Embryonic facial prominence (tissue), 1 donor: ENCODE results near the gene MARK1.
"Not testable (repeated sequence)": the region's sequence is repeated elsewhere in the genome, so short reads cannot be mapped to it uniquely, and the experiment has no call there.

Source experiments
- DNase-seq: peaks from one replicate; pipeline ENCODE4 v3.0.0-alpha.2; 2016; ENCODE audit errors: extremely low spot score

Gene MARK1

GRCh38 chr1:220528679-220529501, 954 bp downstream of the MARK1 start:
- DNase-seq: no peak

- no peak for DNase-seq
Measured at GRCh38 chr1:220529521-220530020, 1.6 kb downstream of the MARK1 start.

DNA sequence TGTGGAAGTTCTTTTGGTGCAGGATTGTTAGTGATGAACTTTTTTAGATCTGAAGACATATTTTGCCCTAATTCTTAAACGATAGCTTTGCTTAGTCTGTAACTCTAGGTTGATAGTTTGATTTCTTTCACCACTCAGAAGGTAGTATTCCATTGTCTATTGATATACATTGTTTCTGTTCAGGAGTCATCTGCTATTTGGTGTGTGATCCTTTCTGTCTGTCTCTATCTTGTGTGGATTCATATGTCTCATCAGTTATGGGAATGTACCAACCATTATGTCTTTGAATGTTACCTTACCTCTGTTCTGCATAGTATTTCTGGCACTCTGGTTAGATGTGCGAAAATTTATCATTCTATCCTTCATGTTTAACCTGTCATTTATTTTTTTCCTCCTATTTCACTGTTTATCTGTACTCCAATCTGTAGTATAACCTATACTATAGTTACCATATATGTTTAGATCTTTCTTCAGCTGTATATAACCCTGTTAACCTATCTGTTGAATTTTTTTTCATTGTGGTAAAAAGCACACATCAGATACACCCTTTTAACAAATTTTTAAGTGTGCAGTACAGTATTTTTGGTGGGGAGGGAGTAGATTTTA, 5.7 kb downstream of the MARK1 start:
- no peak for DNase-seq

DNA sequence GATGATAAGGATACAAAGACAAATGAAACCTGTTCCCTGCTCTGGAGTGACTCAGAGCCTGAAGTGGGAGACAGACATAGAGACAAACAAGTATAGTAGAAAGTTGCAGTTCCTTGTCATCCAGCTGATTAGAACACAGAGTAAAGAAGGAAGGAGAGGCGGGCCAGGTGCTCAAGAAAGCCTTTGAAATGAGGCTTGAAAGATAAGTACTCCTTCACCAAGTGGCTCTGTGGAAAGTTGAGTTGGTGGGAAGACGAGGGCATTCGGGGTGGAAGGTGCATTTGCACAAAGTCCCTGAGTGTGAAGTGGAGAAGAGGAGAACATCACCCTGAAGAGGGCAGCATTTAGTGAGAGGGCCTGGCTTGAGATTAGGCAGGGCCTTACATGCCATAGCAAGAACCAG, 17.0 kb downstream of the MARK1 start:
- no peak for DNase-seq

- DNase-seq: no peak
Measured at GRCh38 chr1:220550811-220551399, 23.0 kb downstream of the MARK1 start.

- DNase-seq: no peak
Measured at GRCh38 chr1:220551718-220552117, 23.8 kb downstream of the MARK1 start.

DNA sequence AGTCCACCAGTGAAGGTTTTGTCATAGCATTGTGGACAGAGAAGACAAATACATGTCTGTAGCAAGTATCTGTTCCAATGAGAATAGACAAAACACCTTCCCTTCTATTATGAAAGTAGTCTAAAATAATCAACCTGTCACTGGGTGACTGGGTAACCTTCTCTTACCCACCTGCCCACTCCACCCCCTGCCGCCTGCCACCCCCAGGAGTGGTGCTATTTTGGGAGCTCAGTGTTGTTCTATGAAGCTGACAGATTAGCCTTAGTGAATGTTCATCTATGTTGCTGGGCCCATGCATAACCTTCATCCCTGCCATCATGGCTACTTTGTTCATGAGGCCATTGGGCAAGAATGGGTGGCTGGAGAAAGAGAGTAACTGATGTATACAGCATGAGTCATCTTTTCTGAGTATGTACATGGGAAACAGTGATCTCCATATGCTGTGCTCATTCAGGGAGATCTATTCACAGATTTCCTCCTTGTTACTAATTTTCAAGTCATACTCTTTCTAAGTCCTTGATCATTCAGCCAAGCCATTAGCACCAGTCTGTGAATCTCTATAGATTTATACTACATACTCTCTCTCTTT, 24.8 kb downstream of the MARK1 start:
- no peak for DNase-seq

GRCh38 chr1:220556641-220557040, 28.7 kb downstream of the MARK1 start:
- no peak for DNase-seq

- no peak for DNase-seq
Measured at GRCh38 chr1:220563564-220563963, 35.6 kb downstream of the MARK1 start.

- no peak for DNase-seq
Measured at GRCh38 chr1:220564216-220564615, 36.3 kb downstream of the MARK1 start.

DNA sequence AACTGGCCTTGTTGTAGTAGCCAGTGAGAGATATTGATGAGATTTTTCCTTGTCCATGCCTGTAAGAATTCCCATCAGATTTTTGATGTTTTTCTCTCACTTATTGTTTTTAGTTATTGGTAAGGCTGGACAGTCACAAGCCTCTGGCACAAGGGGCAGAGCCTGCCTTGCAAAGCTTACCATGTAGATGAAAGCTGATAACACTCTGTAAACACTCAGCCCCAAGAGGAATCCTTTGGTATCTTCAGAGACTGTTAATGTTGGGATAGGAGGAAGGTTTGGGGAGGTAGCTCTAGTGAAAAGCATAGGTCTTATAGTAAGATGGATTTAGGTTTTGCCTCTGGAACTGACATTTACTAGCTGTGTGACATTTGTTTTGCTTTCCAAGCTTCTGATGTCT, 37.7 kb downstream of the MARK1 start:
- DNase-seq: no peak

DNA sequence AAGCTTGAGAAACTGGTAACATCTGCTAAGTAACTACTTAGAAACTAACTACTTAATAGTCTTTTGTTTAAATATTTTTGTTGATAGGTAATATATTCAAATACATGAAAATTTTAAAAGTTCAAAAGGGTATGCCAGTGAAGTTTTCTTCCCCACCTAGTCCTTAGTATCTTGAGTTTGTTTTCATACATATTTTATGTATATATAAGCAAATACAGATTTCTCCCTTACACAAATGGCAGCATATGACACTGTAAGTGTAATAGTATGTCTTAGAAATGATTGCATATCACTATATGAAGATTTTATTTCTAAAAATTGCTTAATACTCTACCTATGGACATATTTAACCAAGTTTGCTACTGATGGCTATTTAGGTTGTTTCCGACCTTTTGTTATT, 38.9 kb downstream of the MARK1 start:
- no peak for DNase-seq

DNA sequence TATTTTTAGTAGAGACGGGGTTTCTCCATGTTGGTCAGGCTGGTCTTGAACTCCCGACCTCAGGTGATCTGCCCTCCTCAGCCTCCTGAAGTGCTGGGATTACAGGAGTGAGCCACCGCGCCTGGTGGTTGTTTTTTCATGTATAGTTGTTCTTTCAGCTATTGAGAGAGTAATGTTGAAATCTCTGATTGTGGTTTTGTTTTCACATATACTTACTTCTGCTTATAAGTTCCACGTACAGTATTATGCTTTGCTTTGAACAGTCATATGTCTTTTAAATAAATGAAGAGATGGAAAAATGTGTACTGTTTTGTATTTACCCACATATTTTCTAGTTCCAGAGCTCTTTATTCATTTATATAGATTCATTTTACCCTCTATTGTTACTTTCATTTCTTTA, 44.5 kb downstream of the MARK1 start:
- DNase-seq: no peak

DNA sequence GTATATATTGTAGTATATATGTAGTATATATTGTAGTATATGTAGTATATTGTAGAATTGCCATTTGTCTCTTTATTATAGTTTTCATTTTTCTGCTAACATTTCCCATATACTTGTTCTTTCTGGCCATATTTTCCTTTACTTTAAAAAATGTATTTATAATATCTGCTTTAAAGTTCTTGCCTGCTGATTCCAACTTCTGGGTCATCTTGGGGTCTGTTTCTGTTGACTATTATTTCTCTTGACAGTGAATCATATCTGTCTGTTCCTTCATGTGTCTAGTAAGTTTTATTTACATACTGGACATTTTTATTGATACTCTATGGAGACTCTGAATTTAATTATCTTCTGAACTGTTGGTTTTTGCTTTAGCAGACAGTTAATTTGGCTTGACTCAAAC, 45.9 kb downstream of the MARK1 start:
- no peak for DNase-seq

DNA sequence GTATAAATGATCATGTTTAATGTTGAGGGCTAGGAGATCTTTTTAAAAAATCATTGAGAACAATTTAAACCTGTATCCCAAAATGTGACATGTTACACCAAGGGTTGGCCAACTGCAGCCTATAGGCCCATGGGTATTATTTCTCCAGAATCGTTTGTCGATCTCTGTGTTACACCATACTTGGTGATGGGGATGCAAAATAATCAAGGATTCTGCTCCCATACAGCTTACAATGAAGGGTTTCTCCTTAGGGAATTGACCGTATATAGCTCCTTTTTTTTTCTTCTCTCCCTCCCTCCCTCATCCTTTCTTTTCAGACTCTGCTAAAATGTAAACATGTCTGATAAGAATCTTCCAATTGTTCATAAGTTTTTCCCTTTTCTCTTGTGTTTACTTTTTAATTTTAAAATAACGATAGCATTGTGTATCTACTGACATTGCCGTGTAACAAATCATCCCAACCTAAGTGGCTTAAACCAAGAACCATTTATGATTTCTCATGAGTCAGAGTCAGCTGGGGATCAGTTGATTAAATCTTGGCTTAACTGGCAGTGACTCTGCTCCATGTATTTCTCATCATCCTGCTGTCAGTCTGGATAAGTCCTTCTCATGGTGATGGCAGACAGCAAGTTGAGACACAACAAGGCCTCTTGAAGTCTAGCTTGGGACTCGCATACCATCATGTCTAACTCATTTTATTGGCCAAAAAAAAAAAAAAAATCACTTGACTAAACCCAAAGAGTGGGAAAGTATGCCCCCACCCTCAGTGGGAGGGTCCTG, 48.0 kb downstream of the MARK1 start:
- no peak for DNase-seq

DNA sequence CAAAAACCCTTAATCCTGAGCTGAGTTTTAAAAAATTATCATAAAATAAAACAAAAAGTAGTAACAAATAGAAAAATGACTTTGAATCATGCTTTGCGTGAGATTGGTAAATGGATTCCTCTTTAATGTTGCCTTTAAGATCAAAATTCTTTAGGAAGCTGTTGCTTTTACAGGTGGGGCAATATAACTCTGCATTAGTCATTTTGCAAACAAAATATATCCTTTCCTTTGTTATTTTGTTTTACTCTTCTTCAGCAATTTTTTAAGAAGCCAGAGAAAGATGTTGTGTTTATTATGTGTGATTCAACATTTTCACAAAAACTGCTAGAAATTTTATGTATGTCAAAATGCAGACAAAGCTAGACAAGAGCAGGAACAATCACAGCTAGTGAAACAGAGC, 50.0 kb downstream of the MARK1 start:
- DNase-seq: no peak

- no peak for DNase-seq
Measured at GRCh38 chr1:220579317-220579716, 51.4 kb downstream of the MARK1 start.

- no peak for DNase-seq
Measured at GRCh38 chr1:220592714-220593113, 64.8 kb downstream of the MARK1 start.

GRCh38 chr1:220594356-220594755, 66.4 kb downstream of the MARK1 start:
- no peak for DNase-seq

- DNase-seq: no peak
Measured at GRCh38 chr1:220595179-220595578, 67.2 kb downstream of the MARK1 start.

GRCh38 chr1:220604926-220605325, 77.0 kb downstream of the MARK1 start:
- DNase-seq: no peak

DNA sequence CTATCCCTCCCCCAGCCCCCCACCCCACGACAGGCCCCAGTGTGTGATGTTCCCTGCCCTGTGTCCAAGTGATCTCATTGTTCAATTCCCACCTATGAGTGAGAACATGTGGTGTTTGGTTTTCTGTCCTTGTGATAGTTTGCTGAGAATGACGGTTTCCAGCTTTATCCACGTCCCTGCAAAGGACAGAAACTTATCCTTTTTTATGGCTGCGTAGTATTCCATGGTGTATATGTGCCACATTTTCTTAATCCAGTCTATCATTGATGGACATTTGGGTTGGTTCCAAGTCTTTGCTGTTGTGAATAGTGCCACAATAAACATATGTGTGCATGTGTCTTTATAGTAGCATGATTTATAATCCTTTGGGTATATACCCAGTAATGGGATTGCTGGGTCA, 77.7 kb downstream of the MARK1 start:
- DNase-seq: not testable (repeated sequence)
